ENCODE measurements around the gene CSMD2.

CSMD2 gene

GRCh38 chr1:33659641-33660040, 505.4 kb downstream of the CSMD2 start:
- DNase-seq: no peak

- DNase-seq: no peak
Measured at GRCh38 chr1:33657833-33658232, 507.2 kb downstream of the CSMD2 start.

GRCh38 chr1:33656467-33657005, 508.5 kb downstream of the CSMD2 start:
- DNase-seq: no peak

- no peak for DNase-seq
Measured at GRCh38 chr1:33655496-33655895, 509.5 kb downstream of the CSMD2 start.

GRCh38 chr1:33654267-33654834, 510.7 kb downstream of the CSMD2 start:
- DNase-seq: no peak

- DNase-seq: no peak
Measured at GRCh38 chr1:33653226-33653625, 511.8 kb downstream of the CSMD2 start.

GRCh38 chr1:33650708-33651107, 514.3 kb downstream of the CSMD2 start:
- no peak for DNase-seq

GRCh38 chr1:33649759-33650158, 515.3 kb downstream of the CSMD2 start:
- DNase-seq: no peak

GRCh38 chr1:33643216-33643615, 521.8 kb downstream of the CSMD2 start:
- no peak for DNase-seq

- no peak for DNase-seq
Measured at GRCh38 chr1:33641104-33641830, 523.8 kb downstream of the CSMD2 start.

GRCh38 chr1:33640114-33640660, 524.8 kb downstream of the CSMD2 start:
- DNase-seq: no peak

- DNase-seq: no peak
Measured at GRCh38 chr1:33637846-33638440, 527.1 kb downstream of the CSMD2 start.

GRCh38 chr1:33636209-33636608, 528.8 kb downstream of the CSMD2 start:
- no peak for DNase-seq

- no peak for DNase-seq
Measured at GRCh38 chr1:33635336-33636012, 529.6 kb downstream of the CSMD2 start.

- DNase-seq: peak; percentile 18
Measured at GRCh38 chr1:33634806-33635205, 530.2 kb downstream of the CSMD2 start.

GRCh38 chr1:33634143-33634542, 530.9 kb downstream of the CSMD2 start:
- no peak for DNase-seq

GRCh38 chr1:33633019-33633801, 531.8 kb downstream of the CSMD2 start:
- peak; percentile 89 for DNase-seq

- no peak for DNase-seq
Measured at GRCh38 chr1:33630686-33631085, 534.3 kb downstream of the CSMD2 start.

GRCh38 chr1:33626801-33627200, 538.2 kb downstream of the CSMD2 start:
- no peak for DNase-seq

GRCh38 chr1:33624991-33625870, 539.8 kb downstream of the CSMD2 start:
- DNase-seq: no peak

GRCh38 chr1:33624261-33624990, 540.6 kb downstream of the CSMD2 start:
- no peak for DNase-seq
